IMR-90 (cell line): ENCODE data around the gene IGSF3. TPM values are rescaled to one million over a fixed set of nuclear protein-coding genes. Genes with fewer than 3 reads are reported as not detected.

Experiments used
- ATAC-seq: fragments of 200-7000 bp; cut with Tn5 transposase; 2 replicates; pipeline ENCODE4 v1.9.1; 2020; ENCODE audit warnings: low read depth, mild to moderate bottlenecking, moderate library complexity
- BruUV-seq: library from RNA; stranded (reverse); fragments of 400-500 nt; replicated peaks from 2 replicates; lab custom pipeline; 2021; lab: Mats Ljungman, UMichigan
- CTCF ChIA-PET: fragments of 300-600 bp; formaldehyde crosslinking; extraction: SDS; loops from one replicate; lab custom pipeline; 2021; ENCODE audit warnings: antibody characterized with exemption; lab: Yijun Ruan, JAX
- POLR2A ChIA-PET: fragments of 300-600 bp; sonication (Branson Sonifier 250); formaldehyde crosslinking; loops from one replicate; lab custom pipeline; 2022; ENCODE audit warnings: antibody characterized with exemption; ENCODE audit not compliant: unreplicated experiment; lab: Charles Lee
- DNase-seq: peaks from one replicate; pipeline ENCODE4 v3.0.0; 2013
- H2AFZ ChIP-seq: replicated peaks from 2 replicates; pipeline ENCODE3; 2013; ENCODE audit warnings: low read length, mild to moderate bottlenecking; ENCODE audit not compliant: poor library complexity
- H2AK5ac ChIP-seq: 2 replicates; pipeline ENCODE4 v1.6.1; 2013; ENCODE audit warnings: low read depth, low read length, inconsistent platforms
- H2AK9ac ChIP-seq: replicated peaks from 2 replicates; pipeline ENCODE3; 2013; ENCODE audit warnings: mild to moderate bottlenecking, low read depth, low read length, moderate library complexity; ENCODE audit not compliant: poor library complexity
- H2BK120ac ChIP-seq: 2 replicates; pipeline ENCODE4 v1.6.1; 2013; ENCODE audit warnings: low read depth, low read length, inconsistent platforms
- H2BK15ac ChIP-seq: 3 replicates; pipeline ENCODE4 v1.6.1; 2013; ENCODE audit warnings: low read depth, low read length, inconsistent platforms
- H2BK20ac ChIP-seq: 2 replicates; pipeline ENCODE4 v1.6.1; 2013; ENCODE audit warnings: low read depth, mild to moderate bottlenecking, inconsistent platforms, low read length, moderate library complexity
- H2BK5ac ChIP-seq: 2 replicates; pipeline ENCODE4 v1.6.1; 2013; ENCODE audit warnings: mild to moderate bottlenecking, low read depth, low read length, inconsistent platforms; ENCODE audit not compliant: poor library complexity, severe bottlenecking
- H3K14ac ChIP-seq: replicated peaks from 2 replicates; pipeline ENCODE4 v1.6.1; 2013; ENCODE audit warnings: low read depth, low read length, inconsistent platforms
- H3K18ac ChIP-seq: 2 replicates; pipeline ENCODE4 v1.6.1; 2013; ENCODE audit warnings: low read depth, low read length, control low read depth
- H3K23ac ChIP-seq: 2 replicates; pipeline ENCODE4 v1.6.1; 2013; ENCODE audit warnings: low read depth, low read length, inconsistent platforms
- H3K27ac ChIP-seq: 2 replicates; pipeline ENCODE4 v1.5.1; 2013; ENCODE audit warnings: mild to moderate bottlenecking, control low read depth, low read length; ENCODE audit not compliant: insufficient read depth
- H3K27me3 ChIP-seq: 2 replicates; pipeline ENCODE4 v1.6.1; 2013; ENCODE audit warnings: low read length; ENCODE audit not compliant: control insufficient read depth, insufficient read depth
- H3K36me3 ChIP-seq: 2 replicates; pipeline ENCODE4 v1.6.1; 2013; ENCODE audit warnings: low read length, mixed read lengths; ENCODE audit not compliant: control insufficient read depth, insufficient read depth
- H3K4ac ChIP-seq: 2 replicates; pipeline ENCODE4 v1.6.1; 2013; ENCODE audit warnings: low read depth, low read length, inconsistent platforms
- H3K4me1 ChIP-seq: 2 replicates; pipeline ENCODE4 v1.6.1; 2013; ENCODE audit warnings: low read length, mixed read lengths; ENCODE audit not compliant: control insufficient read depth, insufficient read depth
- H3K4me2 ChIP-seq: 2 replicates; pipeline ENCODE4 v1.6.1; 2013; ENCODE audit warnings: low read depth, mild to moderate bottlenecking, control low read depth, low read length, moderate library complexity
- H3K4me3 ChIP-seq: 2 replicates; pipeline ENCODE4 v1.5.1; 2013; ENCODE audit warnings: low read depth, mild to moderate bottlenecking, control low read depth, low read length, moderate library complexity; ENCODE audit not compliant: insufficient read depth
- H3K56ac ChIP-seq: 2 replicates; pipeline ENCODE4 v1.6.1; 2013; ENCODE audit warnings: low read length, inconsistent platforms; ENCODE audit not compliant: insufficient read depth; ENCODE audit errors: extremely low read depth
- H3K79me1 ChIP-seq, 2 experiments: 2 replicates each; pipeline ENCODE4 v1.6.1; 2013; ENCODE audit warnings: low read length in 2 of 2, inconsistent platforms in 1 of 2, low read depth in 1 of 2
- H3K9ac ChIP-seq: 2 replicates; pipeline ENCODE4 v1.6.1; 2013; ENCODE audit warnings: low read depth, low read length, control low read depth
- H3K9me1 ChIP-seq: 2 replicates; pipeline ENCODE4 v1.6.1; 2013; ENCODE audit warnings: low read length, inconsistent platforms; ENCODE audit not compliant: insufficient read depth
- H3K9me3 ChIP-seq: 2 replicates; pipeline ENCODE4 v1.6.1; 2013; ENCODE audit warnings: low read length; ENCODE audit not compliant: control insufficient read depth, insufficient read depth
- H4K20me1 ChIP-seq: 2 replicates; pipeline ENCODE4 v1.6.1; 2013; ENCODE audit warnings: low read length, inconsistent platforms; ENCODE audit not compliant: insufficient read depth
- H4K5ac ChIP-seq: 2 replicates; pipeline ENCODE4 v1.6.1; 2013; ENCODE audit warnings: mild to moderate bottlenecking, low read depth, low read length, control low read depth
- H4K8ac ChIP-seq, 2 experiments: 2 replicates each; pipeline ENCODE4 v1.6.1; 2013; ENCODE audit warnings: low read depth in 2 of 2, low read length in 2 of 2, control low read depth in 1 of 2, inconsistent platforms in 1 of 2
- H4K91ac ChIP-seq: 2 replicates; pipeline ENCODE4 v1.6.1; 2013; ENCODE audit warnings: low read depth, low read length, inconsistent platforms; ENCODE audit not compliant: insufficient read depth
- POLR2A ChIP-seq: IDR thresholded peaks from 2 replicates; pipeline ENCODE4 v1.6.1; 2012; ENCODE audit warnings: mild to moderate bottlenecking, low read depth, low read length
- WGBS, 2 experiments: methylation state at CpG; one replicate each; pipeline versions ENCODE4 v1.1.5 to v1.1.7; 2013; ENCODE audit warnings: missing lambda C conversion rate in 2 of 2; ENCODE audit not compliant: insufficient read length in 1 of 2; ENCODE audit errors: extremely low coverage in 2 of 2; 5-methylcytosine and 5-hydroxymethylcytosine counted together
- dilution Hi-C: fragments of 300-500 bp; cut with HindIII; formaldehyde crosslinking; loops from one replicate; pipeline ENCODE4 v1.14.3; 2018; ENCODE audit warnings: low sequenced_read_pairs; ENCODE audit not compliant: unreplicated experiment
- in situ Hi-C: fragments of 300-500 bp; cut with MboI; formaldehyde crosslinking; loops from 3 replicates; pipeline ENCODE4 v1.14.3; 2019; ENCODE audit warnings: low sequenced_read_pairs, inconsistent platforms, mixed read lengths
- intact Hi-C: fragments of 100-400 bp; cut with micrococcal nuclease; formaldehyde crosslinking; loops from 2 replicates; pipeline ENCODE4 v1.10.0; 2022
- polyA plus RNA-seq, 3 experiments: library from polyadenylated mRNA; depleted of rRNA; stranded (reverse); fragments of >200 nt; gene quantifications; 2 replicates each; pipeline ENCODE4 v1.2.3, GENCODE V29; 2012; ENCODE audit warnings: low replicate concordance in 1 of 3
- total RNA-seq: library from RNA; depleted of rRNA; stranded (reverse); fragments of >200 nt; gene quantifications from 2 replicates; pipeline ENCODE4 v1.2.3, GENCODE V29; 2012

IGSF3 gene
- total and polyA plus RNA-seq, 2 of the 4 experiments (the other 2 are of a cell fraction): under 0.01 to 0.02 TPM

DNA sequence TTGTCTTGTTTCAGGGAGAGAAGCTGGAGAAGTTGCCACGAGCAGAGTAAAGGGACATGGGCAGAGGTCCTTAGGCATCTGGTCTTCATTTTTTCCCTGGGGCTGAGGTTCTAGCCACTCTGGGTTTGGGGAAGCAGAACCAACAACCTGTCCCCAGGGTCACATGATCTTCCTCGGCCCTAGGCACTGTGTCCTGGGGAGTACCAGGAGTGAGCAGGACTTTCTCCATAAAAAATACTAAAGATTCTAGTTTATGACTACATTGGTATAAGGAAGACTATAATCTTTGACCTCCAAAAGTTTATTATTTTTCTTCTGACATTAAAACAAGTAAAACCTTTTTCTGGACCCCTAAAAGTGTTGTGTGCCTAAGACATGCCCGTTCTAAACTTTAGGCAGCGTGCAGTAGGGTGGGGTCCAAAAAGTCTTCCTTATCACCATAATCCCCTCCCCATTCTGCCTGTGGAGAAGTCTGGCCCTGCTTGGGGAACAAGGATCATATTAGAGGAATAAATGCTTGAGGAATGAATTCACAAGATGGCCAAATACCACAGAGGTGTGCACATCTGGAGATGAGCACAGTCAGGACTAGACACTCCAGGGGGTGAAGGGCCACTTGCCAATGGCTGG, 19.3 kb upstream of the IGSF3 start:
- H3K9me1 ChIP-seq: no peaks in the 10 kb centered on the region
- H2BK15ac ChIP-seq: no peak overlapping the region
- no peak overlapping the region for H2BK5ac ChIP-seq
- H3K14ac ChIP-seq: no peak overlapping the region
- H3K4me2 ChIP-seq: no peak overlapping the region
- no peak overlapping the region for H4K91ac ChIP-seq
- H3K18ac ChIP-seq: no peak overlapping the region
- TF ChIP-seq POLR2A: no peak
- no peak overlapping the region for H3K23ac ChIP-seq
- H4K5ac ChIP-seq: no peak overlapping the region
- in situ Hi-C loops: no loop called here
- H4K8ac ChIP-seq: no peak overlapping the region
- no peaks in the 10 kb centered on the region for H3K36me3 ChIP-seq
- ATAC-seq (no peak), DNase-seq (no peak)
- no peaks in the 10 kb centered on the region for H3K79me1 ChIP-seq
- H2AK9ac ChIP-seq: no peak overlapping the region
- H2AK5ac ChIP-seq: no peak overlapping the region
- H3K27me3 ChIP-seq: no peaks in the 10 kb centered on the region
- dilution Hi-C loops: no loop called here
- H3K9me3 ChIP-seq: no peaks in the 10 kb centered on the region
- intact Hi-C loops: no loop called here
- no peak overlapping the region for H2BK20ac ChIP-seq
- no CpG with 5 or more reads among the region's 4 CpGs for WGBS, 2 experiments
- no peaks in the 10 kb centered on the region for H3K4me1 ChIP-seq
- no peak overlapping the region for H3K56ac ChIP-seq
- no peak overlapping the region for H3K9ac ChIP-seq
- POLR2A ChIA-PET: no interaction called here
- no peak overlapping the region for H3K4ac ChIP-seq
- BruUV-seq: no TSS peak
- CTCF ChIA-PET: no interaction called here
- no peak overlapping the region for H3K4me3 ChIP-seq
- no peak overlapping the region for H2AFZ ChIP-seq
- no peak overlapping the region for H2BK120ac ChIP-seq
- no peak overlapping the region for H3K27ac ChIP-seq
- H4K20me1 ChIP-seq: no peaks in the 10 kb centered on the region
